GM12875 (cell line): ENCODE results near the gene SLC25A25.

Source experiments
- H3K4me3 ChIP-seq: one replicate; pipeline ENCODE4 v1.5.1; 2011; ENCODE audit warnings: low read depth, low read length, control low read depth
- TF ChIP-seq, protein P1 (sequence below): IDR thresholded peaks from 2 replicates; pipeline ENCODE4 v1.5.1; 2011; ENCODE audit warnings: low read depth, mild to moderate bottlenecking, control low read depth, inconsistent platforms, low read length, moderate library complexity, borderline replicate concordance; ENCODE audit not compliant: insufficient read depth

SLC25A25 gene

DNA sequence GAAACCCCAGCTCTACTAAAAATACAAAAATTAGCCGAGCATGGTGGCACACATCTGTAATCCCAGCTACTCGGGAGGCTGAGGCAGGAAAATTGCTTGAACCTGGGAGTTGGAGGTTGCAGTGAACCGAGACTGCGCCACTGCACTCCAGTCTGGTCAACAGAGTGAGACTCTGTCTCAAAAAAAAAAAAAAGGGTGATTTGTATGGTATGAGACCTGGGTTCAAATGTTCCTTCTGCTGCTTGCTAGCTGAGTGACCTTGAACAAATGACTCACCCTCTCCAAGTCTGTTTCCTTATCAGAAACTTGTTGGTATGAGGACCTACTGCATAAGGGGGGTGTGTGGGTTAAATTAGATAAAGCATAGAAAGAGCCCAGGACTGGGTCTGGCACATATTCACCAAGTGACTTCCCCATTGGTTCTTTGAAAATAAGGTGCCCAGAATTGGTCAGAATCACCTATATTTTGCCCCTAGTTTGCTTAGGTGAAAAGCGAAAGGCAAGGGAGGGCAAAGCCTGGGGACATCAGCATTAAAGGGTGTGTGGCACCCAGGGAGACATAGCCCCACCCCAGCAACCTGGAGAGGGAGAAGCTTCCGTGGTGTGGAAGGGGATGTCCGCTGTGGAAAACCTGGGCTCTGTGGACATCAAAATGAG is 9.9 kb downstream of the SLC25A25 start:
- no peak overlapping the region for H3K4me3 ChIP-seq
- TF ChIP-seq, protein P1, sequence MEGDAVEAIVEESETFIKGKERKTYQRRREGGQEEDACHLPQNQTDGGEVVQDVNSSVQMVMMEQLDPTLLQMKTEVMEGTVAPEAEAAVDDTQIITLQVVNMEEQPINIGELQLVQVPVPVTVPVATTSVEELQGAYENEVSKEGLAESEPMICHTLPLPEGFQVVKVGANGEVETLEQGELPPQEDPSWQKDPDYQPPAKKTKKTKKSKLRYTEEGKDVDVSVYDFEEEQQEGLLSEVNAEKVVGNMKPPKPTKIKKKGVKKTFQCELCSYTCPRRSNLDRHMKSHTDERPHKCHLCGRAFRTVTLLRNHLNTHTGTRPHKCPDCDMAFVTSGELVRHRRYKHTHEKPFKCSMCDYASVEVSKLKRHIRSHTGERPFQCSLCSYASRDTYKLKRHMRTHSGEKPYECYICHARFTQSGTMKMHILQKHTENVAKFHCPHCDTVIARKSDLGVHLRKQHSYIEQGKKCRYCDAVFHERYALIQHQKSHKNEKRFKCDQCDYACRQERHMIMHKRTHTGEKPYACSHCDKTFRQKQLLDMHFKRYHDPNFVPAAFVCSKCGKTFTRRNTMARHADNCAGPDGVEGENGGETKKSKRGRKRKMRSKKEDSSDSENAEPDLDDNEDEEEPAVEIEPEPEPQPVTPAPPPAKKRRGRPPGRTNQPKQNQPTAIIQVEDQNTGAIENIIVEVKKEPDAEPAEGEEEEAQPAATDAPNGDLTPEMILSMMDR = no peak

DNA sequence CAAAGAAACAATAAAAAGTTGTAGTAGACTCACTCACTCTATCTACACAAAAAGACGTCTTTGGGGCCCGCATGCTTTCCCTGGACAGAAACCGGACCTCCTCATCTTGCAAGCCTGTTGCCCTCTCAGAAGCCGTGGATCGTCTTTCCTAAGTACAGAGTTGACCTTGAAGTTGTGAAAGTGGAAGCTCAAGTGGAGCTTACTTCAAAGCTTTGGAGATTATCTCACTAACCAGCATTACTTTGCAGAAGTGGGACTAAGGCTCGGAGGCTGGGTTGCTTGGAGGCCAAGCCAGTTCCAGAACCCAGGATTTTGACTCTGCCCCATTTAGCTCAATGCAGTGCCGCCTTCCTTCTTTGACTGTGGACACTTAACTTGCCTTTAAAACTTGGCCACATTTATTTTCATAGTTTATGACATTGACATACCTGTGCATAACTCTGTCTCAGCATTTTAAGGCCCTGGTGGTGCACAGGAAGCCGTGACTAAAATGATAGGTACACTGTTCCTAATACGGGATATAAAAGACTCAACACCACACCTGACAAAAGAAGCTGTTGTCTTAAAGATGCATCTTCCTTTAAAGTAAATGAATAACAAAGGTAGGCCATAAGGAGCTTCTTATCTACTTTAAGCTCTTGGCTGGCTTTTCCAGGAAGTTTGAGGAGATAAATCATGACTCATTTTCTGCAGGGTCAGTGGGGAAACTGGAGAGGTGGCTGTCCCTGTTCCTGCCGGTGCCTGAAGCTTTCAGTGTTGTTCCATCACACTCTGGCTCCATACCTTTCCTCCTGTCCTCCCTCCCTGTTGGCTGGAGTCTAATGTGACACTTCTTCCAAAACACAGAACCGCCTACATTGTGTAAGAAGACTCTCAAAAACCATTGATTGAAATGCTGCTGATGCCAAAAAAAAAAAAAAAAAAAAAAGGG is 10.7 kb downstream of the SLC25A25 start:
- no peak overlapping the region for H3K4me3 ChIP-seq
- TF ChIP-seq, protein P1 = no peak

DNA sequence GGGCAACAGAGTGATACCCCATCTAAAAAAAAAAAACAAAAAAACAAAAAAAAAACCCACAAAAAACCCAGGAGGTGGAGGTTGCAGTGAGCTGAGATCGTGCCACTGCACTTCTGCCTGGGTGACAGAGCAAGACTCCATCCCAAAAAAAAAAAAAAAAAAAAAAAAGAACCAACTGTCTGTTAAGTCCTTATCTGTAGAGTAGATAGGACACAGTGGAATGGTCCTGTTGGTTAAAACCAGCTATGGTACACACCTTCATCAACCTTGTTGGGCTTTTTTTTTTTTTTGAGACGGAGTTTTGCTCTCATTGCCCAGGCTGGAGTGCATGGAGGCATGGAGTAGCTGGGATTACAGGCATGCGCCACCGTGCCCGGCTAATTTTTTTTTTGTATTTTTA is 12.2 kb downstream of the SLC25A25 start:
- TF ChIP-seq, protein P1 = no peak
- no peak overlapping the region for H3K4me3 ChIP-seq

DNA sequence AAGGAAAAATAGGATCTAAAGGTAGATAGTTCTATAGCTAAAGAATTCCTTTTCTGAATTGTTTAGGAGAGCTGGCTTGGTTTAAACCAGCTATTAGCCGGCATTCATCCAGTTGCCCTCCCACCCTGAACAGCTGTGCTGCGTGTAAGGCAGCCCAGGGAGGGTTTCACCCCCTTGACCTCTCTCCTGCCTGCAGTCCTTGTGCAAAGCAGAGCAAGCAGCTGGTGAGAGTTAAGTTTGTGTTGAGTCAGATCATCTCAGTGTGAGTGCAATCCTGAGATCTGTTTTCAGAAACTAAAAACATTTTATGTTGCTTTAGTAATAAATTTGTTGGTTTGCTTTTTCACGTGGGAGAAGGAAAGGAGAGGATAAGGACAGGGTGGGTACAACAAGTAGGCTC is 13.0 kb downstream of the SLC25A25 start:
- H3K4me3 ChIP-seq = no peak overlapping the region
- TF ChIP-seq, protein P1 = no peak

DNA sequence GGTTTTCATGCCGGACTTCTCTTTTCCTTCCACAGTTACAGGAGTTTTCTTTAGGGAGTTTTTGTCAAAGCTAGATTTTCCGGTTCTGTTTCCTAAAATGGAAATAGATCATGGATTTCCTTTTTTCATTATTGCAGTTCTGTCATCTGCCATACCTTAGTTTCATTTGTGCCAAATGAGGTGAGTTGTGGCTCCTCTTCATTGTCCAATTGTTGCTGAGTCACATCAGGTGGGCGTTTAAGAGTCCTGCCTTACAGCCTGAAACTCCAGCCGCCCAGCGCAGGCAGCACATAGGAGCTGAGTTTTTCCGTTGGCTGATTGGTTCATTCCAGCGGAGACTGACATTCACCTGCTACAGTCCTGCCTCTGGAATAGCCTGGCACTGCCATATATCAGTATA is 14.1 kb downstream of the SLC25A25 start:
- TF ChIP-seq, protein P1 = no peak
- no peak overlapping the region for H3K4me3 ChIP-seq

DNA sequence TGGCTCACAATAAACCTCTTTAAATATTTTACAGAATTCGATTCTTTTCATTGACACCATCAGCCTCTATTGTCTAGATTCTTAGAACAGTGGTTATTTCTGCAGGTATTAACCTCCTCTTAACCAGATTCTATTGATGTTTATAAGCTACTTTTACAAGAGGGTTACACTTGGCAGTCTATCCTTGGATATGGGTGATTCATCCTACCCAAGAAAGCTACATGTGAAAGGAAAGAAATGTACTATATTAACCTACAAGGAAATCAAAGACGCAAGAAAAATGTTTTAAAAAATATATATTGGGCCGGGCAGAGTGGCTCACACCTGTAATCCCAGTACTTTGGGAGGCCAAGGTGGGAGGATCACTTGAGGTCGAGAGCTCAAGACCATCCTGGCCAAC is 16.7 kb downstream of the SLC25A25 start:
- TF ChIP-seq, protein P1 = no peak
- H3K4me3 ChIP-seq = no peak overlapping the region

DNA sequence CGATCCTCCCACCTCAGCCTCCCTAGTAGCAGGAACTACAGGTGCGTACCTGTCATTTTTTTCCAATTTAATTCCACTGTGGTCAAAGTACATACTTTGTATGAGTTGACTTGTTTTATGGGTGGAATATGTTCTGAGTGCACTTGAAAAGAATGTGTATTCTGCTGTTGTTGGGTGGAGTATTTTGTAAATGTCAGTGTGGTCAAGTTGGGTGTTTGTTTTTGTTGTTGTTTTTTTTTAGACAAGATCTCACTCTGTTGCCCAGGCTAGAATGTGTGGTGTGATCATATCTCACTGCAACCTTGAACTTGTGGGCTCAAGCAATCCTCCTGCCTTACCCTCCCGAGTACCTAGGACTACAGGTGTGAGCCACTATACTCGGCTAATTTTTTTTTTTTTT is 17.9 kb downstream of the SLC25A25 start:
- no peak overlapping the region for H3K4me3 ChIP-seq
- TF ChIP-seq, protein P1 = no peak
